Measurements from ENCODE around the gene MAD2L2. TPM values are rescaled to one million over a fixed set of nuclear protein-coding genes. Genes with fewer than 3 reads are reported as not detected.

Gene MAD2L2
- polyA plus RNA-seq, 1 experiment: 77.1 TPM

DNA sequence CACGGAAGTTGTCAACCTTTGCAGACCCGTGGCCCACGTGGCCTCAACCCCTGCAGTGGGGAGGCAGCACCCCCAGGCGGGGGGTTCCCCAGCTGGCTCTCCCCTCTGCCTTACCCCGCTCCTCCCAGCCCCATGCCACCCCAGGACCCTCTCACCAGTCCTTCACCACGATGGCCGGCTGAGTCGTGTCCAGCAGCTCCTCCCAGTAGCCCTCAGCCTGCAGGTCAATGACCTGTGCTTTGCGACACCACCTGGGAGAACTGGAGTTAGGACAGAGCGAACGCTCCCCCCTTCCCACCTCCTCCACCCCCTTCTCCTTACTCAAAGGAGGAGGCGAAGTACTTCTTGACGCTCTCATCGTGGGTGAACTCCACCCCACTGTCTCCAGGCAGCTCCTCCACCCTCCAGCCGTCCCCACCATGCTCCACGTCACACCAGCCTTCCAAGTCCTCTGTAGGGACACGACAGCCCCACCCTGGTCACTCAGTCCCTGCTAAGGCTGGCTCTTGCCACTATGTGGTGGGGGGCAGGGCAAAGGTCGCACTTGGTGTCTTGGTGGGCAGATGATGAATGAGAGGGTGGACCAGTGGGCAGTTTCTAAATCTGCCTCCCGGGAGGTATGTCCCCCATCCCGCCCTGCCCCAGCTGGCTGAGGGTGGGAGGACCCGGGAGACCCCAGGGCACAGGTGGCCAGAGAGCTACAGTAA lies 31.2 kb downstream of the MAD2L2 start:
- no peak for DNase-seq (ENCODE audit: low read depth)
- TF ChIP-seq, protein P1, sequence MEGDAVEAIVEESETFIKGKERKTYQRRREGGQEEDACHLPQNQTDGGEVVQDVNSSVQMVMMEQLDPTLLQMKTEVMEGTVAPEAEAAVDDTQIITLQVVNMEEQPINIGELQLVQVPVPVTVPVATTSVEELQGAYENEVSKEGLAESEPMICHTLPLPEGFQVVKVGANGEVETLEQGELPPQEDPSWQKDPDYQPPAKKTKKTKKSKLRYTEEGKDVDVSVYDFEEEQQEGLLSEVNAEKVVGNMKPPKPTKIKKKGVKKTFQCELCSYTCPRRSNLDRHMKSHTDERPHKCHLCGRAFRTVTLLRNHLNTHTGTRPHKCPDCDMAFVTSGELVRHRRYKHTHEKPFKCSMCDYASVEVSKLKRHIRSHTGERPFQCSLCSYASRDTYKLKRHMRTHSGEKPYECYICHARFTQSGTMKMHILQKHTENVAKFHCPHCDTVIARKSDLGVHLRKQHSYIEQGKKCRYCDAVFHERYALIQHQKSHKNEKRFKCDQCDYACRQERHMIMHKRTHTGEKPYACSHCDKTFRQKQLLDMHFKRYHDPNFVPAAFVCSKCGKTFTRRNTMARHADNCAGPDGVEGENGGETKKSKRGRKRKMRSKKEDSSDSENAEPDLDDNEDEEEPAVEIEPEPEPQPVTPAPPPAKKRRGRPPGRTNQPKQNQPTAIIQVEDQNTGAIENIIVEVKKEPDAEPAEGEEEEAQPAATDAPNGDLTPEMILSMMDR (IDR thresholded peaks at IDR 0.05; ENCODE audit: insufficient read depth, low read depth, low read length): no peak
- ChIA-PET POLR2A (no interaction called here), CTCF (interaction anchor here (0.6 to 11.6 kb wide), 18 partner anchors 8 to 613 kb away, joined by 3 to 192 read pairs (median 5); partner anchors contain the start of gene FBXO6)
- H3K27me3 ChIP-seq (ENCODE audit: control insufficient read depth, insufficient read depth, low read length): peaks cover 6% of the 10 kb centered on the region
- no peak overlapping the region for H3K4me3 ChIP-seq (ENCODE audit: low read depth, low read length)
- no peaks in the 10 kb centered on the region for H3K36me3 ChIP-seq (ENCODE audit: control insufficient read depth, insufficient read depth, low read length)

DNA sequence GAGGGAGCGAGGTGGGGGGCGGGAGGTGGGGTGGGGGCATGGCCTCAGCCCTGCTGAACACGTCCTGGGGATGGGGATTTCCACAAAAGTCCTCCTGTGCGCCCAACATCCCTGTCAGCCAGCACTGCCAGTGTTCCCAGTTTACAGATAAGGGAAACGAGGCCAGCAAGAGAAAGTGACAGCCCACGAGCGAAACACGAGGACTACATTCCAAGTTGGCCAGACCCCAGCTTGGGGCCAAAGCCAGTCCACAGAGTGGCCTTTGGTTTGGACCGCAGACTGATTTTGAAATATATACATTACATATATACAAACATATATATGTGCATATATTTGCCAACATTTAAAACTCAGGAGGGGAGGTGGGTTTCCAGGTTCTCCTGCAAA lies 31.7 kb downstream of the MAD2L2 start:
- no peaks in the 10 kb centered on the region for H3K36me3 ChIP-seq (ENCODE audit: control insufficient read depth, insufficient read depth, low read length)
- H3K4me3 ChIP-seq (ENCODE audit: low read depth, low read length): no peak overlapping the region
- TF ChIP-seq, protein P1 (IDR thresholded peaks at IDR 0.05; ENCODE audit: insufficient read depth, low read depth, low read length): no peak
- DNase-seq (ENCODE audit: low read depth): no peak
- H3K27me3 ChIP-seq (ENCODE audit: control insufficient read depth, insufficient read depth, low read length): peaks cover 6% of the 10 kb centered on the region
- CTCF ChIA-PET: interaction anchor here (1.2 to 11.6 kb wide), 8 partner anchors 9 to 612 kb away, joined by 5 to 192 read pairs (median 10); partner anchors contain the start of gene FBXO6
- POLR2A ChIA-PET: no interaction called here

DNA sequence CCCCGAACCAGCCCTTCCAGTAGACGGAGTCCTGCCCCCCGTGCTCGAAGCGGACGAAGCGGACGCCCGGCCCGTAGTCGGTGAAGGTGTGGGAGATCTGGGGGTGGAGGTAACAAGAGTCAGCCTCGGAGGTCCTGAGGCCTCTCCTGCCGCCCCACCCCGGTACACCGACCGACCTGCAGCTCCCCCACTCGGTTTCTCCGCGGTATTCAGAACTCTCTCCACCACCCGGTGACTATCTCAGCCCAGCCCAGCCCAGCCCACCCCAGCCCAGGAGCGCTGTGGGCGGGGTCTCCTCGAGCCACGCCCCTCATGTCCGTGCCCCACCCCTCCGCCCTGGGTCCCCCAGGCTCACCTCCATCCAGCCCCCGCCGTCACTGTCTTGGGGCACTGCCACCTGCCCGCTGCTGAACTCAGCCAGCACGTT lies 32.2 kb downstream of the MAD2L2 start:
- TF ChIP-seq, protein P1 (IDR thresholded peaks at IDR 0.05; ENCODE audit: insufficient read depth, low read depth, low read length): no peak
- no peak for DNase-seq (ENCODE audit: low read depth)
- CTCF ChIA-PET: interaction anchor here (1.2 to 11.6 kb wide), 8 partner anchors 9 to 612 kb away, joined by 3 to 192 read pairs (median 10); partner anchors contain the start of gene FBXO6

DNA sequence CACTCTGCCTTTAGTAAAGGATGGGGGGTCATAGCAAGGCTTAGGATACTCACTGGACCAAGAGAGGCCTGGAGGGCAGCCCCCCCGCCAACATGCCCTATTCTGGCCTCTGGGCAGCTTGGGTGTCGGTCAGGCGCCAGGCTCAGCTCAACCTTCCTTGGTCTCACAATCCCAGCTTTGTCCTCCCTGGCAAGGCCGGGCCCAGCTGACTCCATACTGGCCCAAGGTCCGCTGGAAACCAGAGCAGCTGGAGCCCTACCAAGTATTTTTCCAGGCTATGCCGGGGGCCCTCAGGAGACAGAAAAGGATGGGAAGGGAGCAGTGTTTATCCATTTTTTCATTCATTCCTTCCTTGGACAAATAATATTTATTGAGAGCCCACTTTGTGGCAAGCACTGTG lies 32.9 kb downstream of the MAD2L2 start:
- POLR2A ChIA-PET: no interaction called here
- TF ChIP-seq, protein P1 (IDR thresholded peaks at IDR 0.05; ENCODE audit: insufficient read depth, low read depth, low read length): no peak
- CTCF ChIA-PET: interaction anchor here (0.6 to 11.6 kb wide), 7 partner anchors 10 to 611 kb away, joined by 3 to 192 read pairs (median 5); no protein-coding TSS in a partner anchor
- no peaks in the 10 kb centered on the region for H3K36me3 ChIP-seq (ENCODE audit: control insufficient read depth, insufficient read depth, low read length)
- no peak overlapping the region for H3K4me3 ChIP-seq (ENCODE audit: low read depth, low read length)
- DNase-seq (ENCODE audit: low read depth): no peak
- peaks cover 6% of the 10 kb centered on the region for H3K27me3 ChIP-seq (ENCODE audit: control insufficient read depth, insufficient read depth, low read length)

More for the DNA sequence above, 32.2 kb downstream of the MAD2L2 start:
- POLR2A ChIA-PET: no interaction called here
- H3K36me3 ChIP-seq (ENCODE audit: control insufficient read depth, insufficient read depth, low read length): no peaks in the 10 kb centered on the region
- H3K27me3 ChIP-seq (ENCODE audit: control insufficient read depth, insufficient read depth, low read length): peaks cover 6% of the 10 kb centered on the region
- no peak overlapping the region for H3K4me3 ChIP-seq (ENCODE audit: low read depth, low read length)

DNA sequence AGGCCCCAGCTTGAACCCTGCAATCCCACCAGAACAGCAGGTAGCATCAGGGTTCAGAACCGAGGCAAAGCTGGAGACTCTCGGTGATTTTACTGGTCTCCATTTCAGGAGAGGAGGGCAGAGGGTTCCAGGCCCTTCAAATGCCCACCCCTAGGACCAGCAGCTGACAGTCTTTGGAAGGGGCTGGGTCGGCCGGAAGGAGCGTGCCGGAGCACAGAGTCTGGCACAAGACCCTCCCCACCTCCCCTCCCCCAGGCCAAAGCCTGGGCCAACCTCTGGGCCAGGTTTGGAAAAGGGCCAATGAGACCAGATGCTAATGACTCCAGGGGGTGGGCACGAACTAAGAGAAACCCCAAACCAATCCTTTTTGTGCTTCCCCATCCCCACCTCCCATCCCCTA lies 33.6 kb downstream of the MAD2L2 start:
- H3K4me3 ChIP-seq (ENCODE audit: low read depth, low read length): no peak overlapping the region
- no peaks in the 10 kb centered on the region for H3K36me3 ChIP-seq (ENCODE audit: control insufficient read depth, insufficient read depth, low read length)
- ChIA-PET POLR2A (no interaction called here), CTCF (interaction anchor here (1.6 to 11.6 kb wide), 4 partner anchors 35 to 611 kb away, joined by 6 to 192 read pairs (median 94); no protein-coding TSS in a partner anchor)
- peaks cover 6% of the 10 kb centered on the region for H3K27me3 ChIP-seq (ENCODE audit: control insufficient read depth, insufficient read depth, low read length)
- DNase-seq (ENCODE audit: low read depth): no peak
- TF ChIP-seq, protein P1 (IDR thresholded peaks at IDR 0.05; ENCODE audit: insufficient read depth, low read depth, low read length): no peak

All from BJ (cell line).